Fibroblast of peridontal ligament (primary cell): ENCODE data around the gene ARHGDIA.
A peak's percentile ranks its signal among the peaks of the same experiment; 100 is the strongest.

ENCODE experiments used
- DNase-seq: peaks from one replicate; pipeline ENCODE4 v3.0.0-alpha.2; 2010; ENCODE audit errors: extremely low read depth

Gene ARHGDIA

DNA sequence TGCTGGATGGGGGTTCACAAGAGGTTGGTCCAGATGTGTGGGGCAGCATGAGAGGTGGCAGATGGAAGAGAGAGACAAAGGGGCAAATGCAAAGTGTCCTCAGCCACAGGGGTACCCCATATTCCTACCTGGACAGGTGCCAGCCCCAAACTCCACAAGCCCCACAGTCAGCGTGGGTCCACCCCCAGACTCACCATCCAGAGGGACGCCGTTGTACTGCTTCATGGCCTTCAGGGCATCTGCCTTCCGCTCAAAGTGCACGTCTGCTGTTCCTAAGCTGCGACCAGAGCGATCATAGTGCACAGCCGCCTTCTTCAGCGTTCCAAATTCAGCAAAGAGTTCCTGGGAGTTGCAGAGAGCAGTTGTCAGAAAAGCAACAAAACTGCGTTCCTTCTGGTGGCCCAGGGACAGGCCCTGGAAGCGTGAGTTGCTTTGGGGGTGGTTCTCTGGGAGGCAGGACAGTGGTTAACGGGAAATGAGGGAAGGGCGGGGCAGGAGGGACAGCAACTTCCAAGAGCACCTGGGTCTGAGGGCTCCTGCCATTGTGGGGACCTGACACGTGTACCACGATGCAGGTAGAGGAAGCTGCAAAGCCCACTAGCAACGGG lies 18.0 kb upstream of the ARHGDIA start:
- DNase-seq: no peak

DNA sequence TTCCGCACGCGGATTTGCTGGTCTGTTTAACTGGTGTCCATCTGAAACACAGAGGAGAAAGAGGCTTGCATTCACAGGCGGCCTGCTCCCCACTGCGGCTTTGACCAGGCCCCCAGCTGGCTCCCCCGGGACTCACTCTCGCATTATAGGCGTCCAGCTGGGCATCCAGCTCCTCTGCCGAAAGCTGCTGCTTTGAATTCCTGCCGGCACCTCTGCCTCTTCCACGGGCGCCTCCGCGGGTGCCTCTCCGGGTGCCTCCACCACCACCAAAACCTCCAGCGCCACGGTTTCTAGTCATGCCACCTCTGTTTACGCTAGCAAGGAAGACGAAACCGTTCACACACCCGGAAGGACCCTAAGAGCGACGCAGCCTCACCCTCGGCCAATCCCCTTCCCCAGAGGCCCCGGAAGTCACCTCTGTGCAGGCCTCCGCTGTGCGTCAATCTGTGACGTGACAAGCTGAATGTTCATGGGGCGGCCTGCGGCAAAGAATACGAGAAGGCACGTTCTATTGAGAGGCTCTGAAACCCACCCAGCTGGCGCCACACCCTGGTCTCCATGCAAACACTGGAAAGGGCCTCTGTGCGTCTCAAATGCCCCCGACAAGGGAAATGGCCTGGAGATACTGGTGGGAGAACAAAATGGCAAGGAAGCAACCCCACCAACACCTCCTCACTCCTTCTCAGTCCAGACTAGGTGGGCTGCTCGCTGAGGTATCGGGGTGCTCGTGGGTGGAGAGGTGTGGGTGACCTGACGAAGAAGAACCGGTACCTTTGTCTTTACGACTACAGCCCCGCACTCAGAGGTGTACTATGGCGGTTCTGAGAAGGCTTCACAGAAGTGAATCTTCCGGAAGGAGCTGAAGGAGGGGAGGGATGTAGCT lies 17.2 kb upstream of the ARHGDIA start:
- DNase-seq: no peak

DNA sequence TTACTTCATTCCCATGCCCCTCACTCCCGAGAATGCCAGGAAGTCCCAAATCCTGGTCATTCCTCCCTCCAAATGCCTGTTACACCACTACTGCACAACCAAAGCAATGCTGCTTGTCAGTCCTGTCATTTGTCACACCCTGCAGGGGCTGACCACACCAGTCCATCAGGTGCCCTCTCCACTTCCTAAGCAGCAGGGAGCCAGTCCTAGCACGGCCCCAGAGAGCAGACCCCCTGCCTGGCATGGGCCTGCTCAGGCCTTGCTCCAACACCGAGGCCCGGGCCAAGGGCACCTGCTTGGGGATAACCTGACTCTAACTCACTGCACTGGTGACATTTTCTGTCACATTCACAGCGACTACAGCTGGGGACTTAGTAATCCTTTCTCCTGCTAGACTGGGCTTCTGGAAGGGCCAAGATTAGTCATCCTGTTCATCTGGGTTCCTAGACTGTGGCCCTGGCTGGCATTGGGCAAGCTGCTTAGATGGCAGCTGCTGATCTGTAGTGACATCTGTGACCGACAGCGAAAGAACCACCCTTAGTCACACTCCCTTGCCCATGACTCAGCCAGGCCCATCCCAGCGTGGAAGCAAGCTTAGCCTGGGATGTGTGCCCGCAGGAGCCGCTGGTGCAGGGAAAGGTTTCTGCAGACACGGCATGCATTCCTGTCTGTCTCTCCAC lies 14.9 kb upstream of the ARHGDIA start:
- no peak for DNase-seq

DNA sequence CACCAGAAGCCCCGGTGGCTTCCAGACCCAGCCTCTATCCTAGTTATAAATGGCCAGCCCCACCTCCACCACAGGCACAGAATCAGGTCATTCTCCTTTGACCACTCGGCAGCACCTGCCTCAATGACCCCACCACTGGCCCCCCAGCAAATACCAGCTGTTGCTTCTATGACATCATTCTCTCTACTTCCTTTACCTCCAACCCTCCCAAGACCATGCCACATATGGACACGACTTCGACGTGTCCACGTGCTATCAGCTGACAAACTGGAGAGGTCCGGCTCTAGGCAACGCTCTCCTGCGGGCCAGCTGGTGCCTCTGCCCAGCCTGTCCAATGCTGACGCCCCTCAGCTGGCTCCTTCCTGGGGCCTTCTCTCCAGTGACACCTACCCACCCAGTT lies 14.3 kb upstream of the ARHGDIA start:
- DNase-seq: no peak

- no peak for DNase-seq
Measured at GRCh38 chr17:81884968-81885367, 13.8 kb upstream of the ARHGDIA start.

DNA sequence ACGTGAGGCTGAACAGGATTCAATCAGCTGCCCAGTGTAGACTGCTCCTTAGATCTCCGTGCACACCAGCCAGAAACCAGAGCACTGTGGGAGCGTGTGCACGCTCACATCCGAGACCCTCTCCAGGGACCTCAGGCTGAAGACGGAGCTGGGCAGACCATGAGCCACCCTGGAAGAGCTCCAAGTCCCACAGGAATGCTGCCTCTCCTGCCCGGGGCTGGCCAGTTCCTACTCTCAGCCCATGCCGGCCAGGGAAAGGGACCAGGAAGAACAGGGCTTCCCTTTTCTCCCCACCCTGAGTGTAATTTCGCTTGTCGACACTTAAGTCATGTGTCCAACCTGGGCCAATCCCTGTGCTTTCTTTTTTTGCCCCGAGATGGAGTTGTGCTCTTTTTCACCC lies 13.4 kb upstream of the ARHGDIA start:
- DNase-seq: peak; percentile 71

- no peak for DNase-seq
Measured at GRCh38 chr17:81879121-81879520, 8.0 kb upstream of the ARHGDIA start.

DNA sequence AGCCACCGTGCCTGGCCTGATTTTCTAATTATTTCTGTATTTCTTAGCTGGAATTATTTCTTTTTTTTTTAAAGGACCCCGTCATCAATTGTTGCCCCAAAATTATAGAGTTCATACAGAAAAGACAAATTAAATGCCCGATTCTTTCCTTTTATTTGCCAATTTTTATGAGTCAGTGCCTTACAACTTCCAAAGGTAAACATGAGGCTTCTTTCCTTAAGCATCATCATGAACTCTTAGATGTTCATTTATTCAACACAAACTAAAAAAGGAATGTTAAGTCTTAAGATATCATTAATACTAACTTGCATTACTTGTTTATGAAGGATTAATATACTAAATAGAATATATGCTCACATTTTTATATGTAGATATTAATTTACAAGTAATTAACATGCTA lies 7.2 kb upstream of the ARHGDIA start:
- no peak for DNase-seq

DNA sequence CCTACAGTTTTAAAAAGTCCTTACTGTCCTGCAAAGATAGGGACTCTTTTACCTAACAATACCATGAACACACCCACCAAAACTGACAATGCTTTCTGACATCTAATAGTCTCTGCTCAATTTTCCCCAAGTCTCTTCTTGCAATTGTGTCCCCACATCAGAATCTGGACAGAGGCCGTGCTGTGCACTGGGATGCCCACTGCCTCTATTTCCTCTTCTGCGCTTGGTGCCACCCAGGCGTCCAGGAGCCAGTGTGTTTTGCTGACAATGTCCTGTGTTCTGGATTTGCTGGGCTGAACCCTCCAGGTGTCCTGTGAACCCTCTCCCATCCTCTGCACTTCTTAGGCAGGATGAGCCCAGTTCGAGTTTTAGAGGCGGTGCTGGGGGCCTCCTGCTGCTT lies 6.4 kb upstream of the ARHGDIA start:
- DNase-seq: no peak

DNA sequence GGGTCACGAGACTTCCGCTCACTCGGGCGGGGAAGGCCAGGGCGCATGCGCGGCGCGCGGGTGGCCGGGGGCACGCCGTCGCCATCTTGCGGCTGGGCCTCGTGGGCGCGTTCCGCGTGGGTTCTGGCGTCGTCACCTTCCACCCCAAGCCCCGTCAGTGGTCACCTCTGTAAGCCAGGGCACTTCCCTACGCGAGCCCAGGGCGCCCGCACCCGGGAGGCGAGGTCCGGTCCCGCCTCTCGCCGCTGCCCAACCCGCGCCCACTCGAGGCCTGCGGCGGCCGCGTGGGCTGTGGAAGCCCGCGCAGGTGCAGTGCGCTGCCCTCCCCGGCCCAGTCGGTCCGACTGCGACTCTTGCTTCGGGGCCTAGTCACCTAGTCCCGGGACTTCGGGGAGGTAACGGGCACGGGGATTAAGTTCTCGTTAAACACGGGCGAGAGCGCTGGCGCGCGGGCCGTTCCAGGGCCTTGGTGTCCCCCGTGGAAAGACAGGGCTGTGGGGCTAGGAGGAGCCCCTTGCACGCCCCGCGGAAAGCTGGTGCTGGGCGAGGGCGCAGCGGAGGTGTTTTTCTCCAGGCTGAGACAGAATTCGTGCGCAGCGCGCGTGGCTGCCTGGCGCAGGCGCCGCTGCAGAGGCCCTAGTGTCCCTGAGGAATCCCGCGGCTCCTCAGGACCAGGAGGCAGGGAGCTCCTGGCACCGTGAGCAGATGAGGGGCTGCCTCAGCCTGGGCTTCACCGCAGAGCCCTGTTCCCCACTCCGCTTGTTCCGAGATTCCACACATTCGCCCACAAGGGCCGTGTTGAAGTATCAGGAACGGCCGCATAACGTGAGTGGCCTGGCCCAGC lies 472 bp upstream of the ARHGDIA start:
- peak; percentile 81 for DNase-seq

- no peak for DNase-seq
Measured at GRCh38 chr17:81870131-81870980, 781 bp downstream of the ARHGDIA start.

GRCh38 chr17:81869221-81870130 lies 1.7 kb downstream of the ARHGDIA start:
- no peak for DNase-seq

DNA sequence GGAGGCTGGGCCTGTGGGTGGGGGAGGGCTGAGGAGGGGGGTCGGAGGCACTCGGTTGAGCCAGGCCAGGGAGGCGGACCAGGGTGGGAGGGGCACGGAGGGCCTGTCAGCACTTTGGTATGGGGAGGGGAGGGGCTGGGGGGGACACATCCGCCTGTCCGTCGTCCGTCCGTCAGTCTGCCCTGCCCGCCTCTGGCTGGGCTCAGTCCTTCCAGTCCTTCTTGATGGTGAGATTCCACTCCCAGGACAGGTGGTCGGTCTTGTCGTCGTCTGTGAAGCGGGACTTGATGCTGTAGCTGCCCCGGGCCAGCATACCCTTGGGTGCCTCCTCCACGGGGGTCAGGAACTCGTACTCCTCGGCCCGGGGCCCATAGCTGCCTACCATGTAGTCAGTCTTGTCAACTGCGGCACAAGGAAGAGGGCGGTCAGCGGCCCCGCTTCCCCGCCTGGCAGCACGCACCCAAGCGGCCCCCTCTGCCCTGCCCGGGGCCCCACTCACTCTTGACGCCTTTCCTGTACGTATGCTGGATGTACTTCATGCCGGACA lies 2.4 kb downstream of the ARHGDIA start:
- DNase-seq: peak; percentile 71

GRCh38 chr17:81867991-81868673 lies 3.0 kb downstream of the ARHGDIA start:
- no peak for DNase-seq

GRCh38 chr17:81867170-81867990 lies 3.8 kb downstream of the ARHGDIA start:
- no peak for DNase-seq

DNA sequence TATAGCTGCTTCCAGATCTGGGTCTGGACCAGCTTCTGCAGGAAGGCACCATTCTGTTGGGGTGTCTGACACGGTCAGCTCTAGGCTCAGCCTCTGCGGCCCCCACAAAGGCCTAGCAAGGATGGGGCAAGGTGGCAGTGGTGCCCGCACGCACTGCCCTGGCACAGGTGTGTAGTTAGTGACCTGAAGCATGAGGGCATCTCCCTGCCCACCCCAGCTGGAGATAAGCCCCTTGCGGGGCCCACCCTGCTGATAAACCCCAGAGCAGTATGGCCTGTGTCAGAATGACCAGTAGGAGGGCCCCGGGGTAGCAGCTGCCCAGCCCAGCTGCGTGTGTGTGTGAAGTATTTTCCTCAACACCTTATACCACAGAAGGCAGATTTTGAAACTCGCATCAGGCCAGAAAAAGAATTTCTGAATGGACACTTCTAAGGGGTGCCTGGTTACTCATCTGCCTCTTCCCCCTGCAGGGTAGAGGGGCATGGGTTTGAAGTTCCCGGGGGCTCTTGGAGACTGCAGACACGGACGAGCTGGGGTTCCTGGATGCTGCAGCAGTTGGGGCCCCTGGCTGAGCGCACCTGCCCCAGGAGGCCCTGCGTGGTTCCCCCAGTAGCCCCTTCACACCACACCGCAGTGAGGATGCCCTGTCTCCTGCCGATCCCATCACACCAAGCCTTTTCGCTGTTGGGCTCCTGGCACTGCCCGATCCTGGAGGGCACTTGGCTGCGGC lies 4.5 kb downstream of the ARHGDIA start:
- DNase-seq: no peak

DNA sequence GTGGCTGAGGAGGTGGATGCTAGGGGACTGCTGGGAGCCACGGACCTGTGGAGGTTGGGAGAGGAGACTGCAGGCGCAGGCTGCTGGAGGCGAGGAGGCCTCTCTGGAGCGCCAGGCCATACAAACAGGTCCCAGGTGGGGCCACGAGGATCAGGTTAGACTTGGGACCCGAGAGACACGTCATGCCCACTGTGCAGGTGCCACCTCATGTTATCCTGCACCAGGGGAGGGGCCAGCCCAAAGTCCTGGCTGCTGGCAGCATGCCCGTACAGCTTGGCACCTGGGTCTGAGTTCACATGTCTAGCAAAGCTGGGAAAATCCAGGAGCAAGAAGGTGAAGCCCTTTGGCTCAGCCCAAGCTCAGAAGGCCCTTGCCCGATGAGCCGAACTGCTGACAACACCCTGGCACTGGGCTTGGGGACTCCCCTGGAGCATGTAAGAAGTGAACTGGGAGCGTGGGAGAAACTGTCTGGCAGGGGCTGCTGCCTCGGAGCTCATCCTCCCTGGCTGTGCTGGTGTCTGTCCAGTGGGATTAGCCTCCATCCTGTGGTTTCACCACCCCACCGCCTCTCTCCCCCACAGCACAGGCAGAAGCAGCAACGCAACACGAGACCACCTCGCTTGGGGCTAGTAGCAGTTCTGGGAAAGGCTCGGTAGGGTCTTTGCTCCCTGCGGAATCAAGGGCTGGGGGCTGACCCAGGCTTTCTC lies 5.3 kb downstream of the ARHGDIA start:
- DNase-seq: peak; percentile 9
